HCT116 (cell line): ENCODE results near the gene MAPK10. TPM values are rescaled to one million over a fixed set of nuclear protein-coding genes. Genes with fewer than 3 reads are reported as not detected.

Source experiments
- ATAC-seq: fragments of 200-7000 bp; cut with Tn5 transposase; 2 replicates; pipeline ENCODE4 v1.9.1; 2020; ENCODE audit warnings: mild to moderate bottlenecking, moderate library complexity
- BruUV-seq: library from RNA; stranded (reverse); fragments of 400-500 nt; replicated peaks from 2 replicates; lab custom pipeline; 2021; lab: Mats Ljungman, UMichigan
- CTCF ChIA-PET: fragments of 300-600 bp; sonication (Branson Sonifier 250); formaldehyde crosslinking; loops from one replicate; lab custom pipeline; 2021; ENCODE audit warnings: antibody characterized with exemption; lab: Charles Lee
- POLR2A ChIA-PET: fragments of 300-600, 350-600 bp; sonication (Branson Sonifier 250); formaldehyde crosslinking; loops from one replicate; lab custom pipeline; 2021; ENCODE audit warnings: antibody characterized with exemption; lab: Charles Lee
- RAD21 ChIA-PET, 2 experiments: fragments of 300-600 bp; sonication (Branson Sonifier 250); formaldehyde crosslinking; loops; one replicate each; lab custom pipeline; 2023; ENCODE audit warnings: low total read pairs in 2 of 2; ENCODE audit not compliant: uncharacterized antibody in 2 of 2, unreplicated experiment in 2 of 2, low non-redundant PET in 1 of 2; lab: Charles Lee
- DNase-seq: peaks from one replicate; pipeline ENCODE4 v3.0.0-alpha.2; 2010; ENCODE audit warnings: low read depth, low spot score
- H2AFZ ChIP-seq: fragments of 200-600 bp; shearing (Covaris generic), sonication (generic); 2 replicates; pipeline ENCODE4 v1.6.1; 2017; ENCODE audit warnings: low read depth, mixed run types, mixed read lengths, antibody characterized with exemption, low read length; ENCODE audit not compliant: poor library complexity, severe bottlenecking
- H3K27ac ChIP-seq: 2 replicates; pipeline ENCODE4 v1.5.1; 2012; ENCODE audit warnings: low read depth, low read length
- H3K27me3 ChIP-seq: fragments of 200-600 bp; sonication (generic); 2 replicates; pipeline ENCODE4 v1.6.1; 2016; ENCODE audit warnings: mixed run types, low read length, mixed read lengths; ENCODE audit not compliant: insufficient read depth
- H3K36me3 ChIP-seq, 2 experiments: fragments of 200-500 bp in 1 of 2; fragments of 200-600 bp in 1 of 2; sonication (Bioruptor generic) in 1 of 2; sonication (generic) in 1 of 2; 2 replicates each; pipeline versions ENCODE4 v1.5.1 to v1.6.1; 2014 to 2016; ENCODE audit warnings: low read length in 2 of 2, inconsistent platforms in 1 of 2, mixed read lengths in 1 of 2, mixed run types in 1 of 2; ENCODE audit not compliant: insufficient read depth in 2 of 2, control insufficient read depth in 1 of 2
- H3K4me1 ChIP-seq, 2 experiments: fragments of 200-600 bp in 1 of 2; sonication (generic) in 1 of 2; 2 replicates each; pipeline versions ENCODE4 v1.5.1 to v1.6.1; 2012 to 2017; ENCODE audit warnings: low read length in 2 of 2, inconsistent platforms in 1 of 2, mild to moderate bottlenecking in 1 of 2, mixed read lengths in 1 of 2, mixed run types in 1 of 2, moderate library complexity in 1 of 2; ENCODE audit not compliant: insufficient read depth in 2 of 2, control insufficient read depth in 1 of 2
- H3K4me2 ChIP-seq: fragments of 200-600 bp; sonication (generic); 2 replicates; pipeline ENCODE4 v1.6.1; 2017; ENCODE audit warnings: mixed run types, low read length, mixed read lengths
- H3K4me3 ChIP-seq, 2 experiments: fragments of 200-600 bp in 1 of 2; sonication (generic) in 1 of 2; replicated peaks in 1 of 2; 2 replicates each; pipeline ENCODE4 v1.5.1; 2011 to 2016; ENCODE audit warnings: low read length in 2 of 2, control low read depth in 1 of 2, low read depth in 1 of 2, mild to moderate bottlenecking in 1 of 2, mixed read lengths in 1 of 2, mixed run types in 1 of 2
- H3K79me2 ChIP-seq: fragments of 200-600 bp; sonication (generic); 2 replicates; pipeline ENCODE4 v1.6.1; 2017; ENCODE audit warnings: mild to moderate bottlenecking, mixed run types, low read length, moderate library complexity, mixed read lengths; ENCODE audit not compliant: insufficient read depth
- H3K9ac ChIP-seq: fragments of 200-600 bp; sonication (generic); 2 replicates; pipeline ENCODE4 v1.6.1; 2016; ENCODE audit warnings: low read length, mixed read lengths
- H3K9me2 ChIP-seq: fragments of 200-600 bp; sonication (generic), shearing (Covaris generic); 2 replicates; pipeline ENCODE4 v1.6.1; 2017; ENCODE audit warnings: mixed run types, mild to moderate bottlenecking, moderate library complexity; ENCODE audit not compliant: insufficient read depth
- H3K9me3 ChIP-seq, 2 experiments: fragments of 200-500 bp in 1 of 2; fragments of 200-600 bp in 1 of 2; sonication (Bioruptor generic) in 1 of 2; sonication (generic) in 1 of 2; 2 replicates each; pipeline ENCODE4 v1.6.1; 2014 to 2017; ENCODE audit warnings: low read length in 2 of 2, mixed read lengths in 2 of 2, inconsistent platforms in 1 of 2, low read depth in 1 of 2, mild to moderate bottlenecking in 1 of 2, mixed run types in 1 of 2, moderate library complexity in 1 of 2; ENCODE audit not compliant: control insufficient read depth in 1 of 2, insufficient read depth in 1 of 2
- H4K20me1 ChIP-seq: fragments of 200-600 bp; sonication (generic), shearing (Covaris generic); 2 replicates; pipeline ENCODE4 v1.6.1; 2017; ENCODE audit warnings: mixed run types, mild to moderate bottlenecking, moderate library complexity; ENCODE audit not compliant: insufficient read depth
- ATF3 ChIP-seq: IDR thresholded peaks from 2 replicates; pipeline ENCODE4 v1.6.1; 2012
- EZH2 ChIP-seq: fragments of 200-600 bp; sonication (generic); IDR thresholded peaks from 2 replicates; pipeline ENCODE4 v1.6.1; 2017; ENCODE audit warnings: antibody characterized with exemption, mixed run types
- EZH2phosphoT487 ChIP-seq: fragments of 200-600 bp; IDR thresholded peaks from 2 replicates; pipeline ENCODE4 v1.6.1; 2018; ENCODE audit warnings: antibody characterized with exemption, borderline replicate concordance
- FOSL1 ChIP-seq: IDR thresholded peaks from 2 replicates; pipeline ENCODE4 v1.6.1; 2012; ENCODE audit warnings: low read depth
- REST ChIP-seq: IDR thresholded peaks from 2 replicates; pipeline ENCODE4 v1.6.1; 2012; ENCODE audit warnings: low read depth
- SP1 ChIP-seq: IDR thresholded peaks from 2 replicates; pipeline ENCODE4 v1.6.1; 2012; ENCODE audit warnings: low read depth
- SRF ChIP-seq: IDR thresholded peaks from 2 replicates; pipeline ENCODE4 v1.6.1; 2012; ENCODE audit warnings: low read depth
- YY1 ChIP-seq: IDR thresholded peaks from 2 replicates; pipeline ENCODE4 v1.6.1; 2011; ENCODE audit warnings: low read length, low read depth, moderate library complexity, mild to moderate bottlenecking; ENCODE audit not compliant: insufficient replicate concordance; ENCODE audit errors: extremely low read depth
- ZFX ChIP-seq: fragments of 450-650 bp; IDR thresholded peaks from 2 replicates; pipeline ENCODE4 v1.6.1; 2017
- intact Hi-C: fragments of 100-400 bp; cut with micrococcal nuclease; formaldehyde crosslinking; loops from 2 replicates; pipeline ENCODE4 v1.10.0; 2022
- total RNA-seq: library from RNA; stranded (reverse); gene quantifications from one replicate; pipeline ENCODE4 v1.2.1, GENCODE V29; 2021; ENCODE audit not compliant: unreplicated experiment
- TF ChIP-seq, protein P1 (sequence below), 3 experiments: fragments of 200-600 bp in 1 of 3; sonication (generic) in 1 of 3; IDR thresholded peaks in 2 of 3; conservative IDR thresholded peaks in 1 of 3; 2 replicates each; pipeline ENCODE4 v1.5.1; 2012 to 2017; ENCODE audit warnings: low read depth in 2 of 3, low read length in 2 of 3, antibody characterized with exemption in 1 of 3, borderline replicate concordance in 1 of 3, control low read depth in 1 of 3, mild to moderate bottlenecking in 1 of 3, mixed read lengths in 1 of 3, mixed run types in 1 of 3, moderate library complexity in 1 of 3; ENCODE audit not compliant: insufficient read depth in 1 of 3
- TF ChIP-seq, protein P2 (sequence below): IDR thresholded peaks from 2 replicates; pipeline ENCODE4 v1.6.1; 2011; ENCODE audit warnings: mild to moderate bottlenecking, low read length, moderate library complexity; ENCODE audit not compliant: insufficient replicate concordance; ENCODE audit errors: extremely low read depth

The MAPK10 gene
- total RNA-seq, 1 experiment from 2014 or later, result 0.52 TPM

DNA sequence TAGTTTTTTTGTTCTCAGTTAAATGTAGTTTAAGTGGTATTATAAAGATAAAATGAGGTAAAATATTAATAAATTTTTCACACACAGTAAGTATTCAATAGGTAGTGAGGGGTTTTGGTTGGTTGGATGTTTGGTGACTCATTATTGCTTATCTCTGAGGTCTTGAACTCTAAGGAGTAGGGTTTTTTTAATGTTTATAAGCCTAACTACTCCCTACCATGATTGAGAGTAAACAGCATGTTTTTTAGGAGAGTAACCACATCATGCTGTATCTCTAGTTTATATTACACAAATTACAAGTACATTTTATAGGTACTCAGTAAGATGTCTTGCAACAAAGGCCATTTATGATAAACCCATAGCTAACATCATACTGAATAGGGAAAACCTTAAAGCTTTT, 181.6 kb downstream of the MAPK10 start (continued):
- TF ChIP-seq, protein P1, sequence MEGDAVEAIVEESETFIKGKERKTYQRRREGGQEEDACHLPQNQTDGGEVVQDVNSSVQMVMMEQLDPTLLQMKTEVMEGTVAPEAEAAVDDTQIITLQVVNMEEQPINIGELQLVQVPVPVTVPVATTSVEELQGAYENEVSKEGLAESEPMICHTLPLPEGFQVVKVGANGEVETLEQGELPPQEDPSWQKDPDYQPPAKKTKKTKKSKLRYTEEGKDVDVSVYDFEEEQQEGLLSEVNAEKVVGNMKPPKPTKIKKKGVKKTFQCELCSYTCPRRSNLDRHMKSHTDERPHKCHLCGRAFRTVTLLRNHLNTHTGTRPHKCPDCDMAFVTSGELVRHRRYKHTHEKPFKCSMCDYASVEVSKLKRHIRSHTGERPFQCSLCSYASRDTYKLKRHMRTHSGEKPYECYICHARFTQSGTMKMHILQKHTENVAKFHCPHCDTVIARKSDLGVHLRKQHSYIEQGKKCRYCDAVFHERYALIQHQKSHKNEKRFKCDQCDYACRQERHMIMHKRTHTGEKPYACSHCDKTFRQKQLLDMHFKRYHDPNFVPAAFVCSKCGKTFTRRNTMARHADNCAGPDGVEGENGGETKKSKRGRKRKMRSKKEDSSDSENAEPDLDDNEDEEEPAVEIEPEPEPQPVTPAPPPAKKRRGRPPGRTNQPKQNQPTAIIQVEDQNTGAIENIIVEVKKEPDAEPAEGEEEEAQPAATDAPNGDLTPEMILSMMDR (IDR thresholded peaks at IDR 0.05 in 2 of 3, conservative IDR thresholded peaks at IDR 0.05 in 1 of 3; ENCODE audit: borderline replicate concordance in 1 of 3, insufficient read depth in 1 of 3, low read depth in 2 of 3, low read length in 2 of 3), result no peak
- TF ChIP-seq EZH2phosphoT487, result no peak
- no peak for TF ChIP-seq SP1

GRCh38 chr4:86174506-86174905, 185.3 kb downstream of the MAPK10 start:
- no peak for DNase-seq

More at GRCh38 chr4:86174506-86174905, 185.3 kb downstream of the MAPK10 start:
- Histone ChIP-seq H3K4me1 (no peaks in the 10 kb centered on the region), H3K79me2 (no peaks in the 10 kb centered on the region), H4K20me1 (no peaks in the 10 kb centered on the region), H3K9me2 (no peaks in the 10 kb centered on the region), H3K4me2 (no peak overlapping the region), H3K9me3 (no peaks in the 10 kb centered on the region), H3K36me3 (no peaks in the 10 kb centered on the region), H3K9ac (no peak overlapping the region), H2AFZ (no peak overlapping the region), H3K4me3 (no peak overlapping the region), H3K27ac (no peak overlapping the region), H3K27me3 (no peaks in the 10 kb centered on the region)
- no TSS peak for BruUV-seq
- ATAC-seq, result no peak
- ChIA-PET POLR2A (no interaction called here), CTCF (interaction anchor here (0.6 kb wide), 1 partner anchor 201 kb away, joined by 5 read pairs; no protein-coding TSS in a partner anchor), RAD21 (no interaction called here)
- TF ChIP-seq ATF3, result no peak
- TF ChIP-seq SRF, result no peak
- no peak for TF ChIP-seq REST
- TF ChIP-seq, protein P1 (IDR thresholded peaks at IDR 0.05 in 2 of 3, conservative IDR thresholded peaks at IDR 0.05 in 1 of 3; ENCODE audit: borderline replicate concordance in 1 of 3, insufficient read depth in 1 of 3, low read depth in 2 of 3, low read length in 2 of 3), result no peak
- TF ChIP-seq ZFX, result no peak
- no peak for TF ChIP-seq YY1
- TF ChIP-seq, protein P2, sequence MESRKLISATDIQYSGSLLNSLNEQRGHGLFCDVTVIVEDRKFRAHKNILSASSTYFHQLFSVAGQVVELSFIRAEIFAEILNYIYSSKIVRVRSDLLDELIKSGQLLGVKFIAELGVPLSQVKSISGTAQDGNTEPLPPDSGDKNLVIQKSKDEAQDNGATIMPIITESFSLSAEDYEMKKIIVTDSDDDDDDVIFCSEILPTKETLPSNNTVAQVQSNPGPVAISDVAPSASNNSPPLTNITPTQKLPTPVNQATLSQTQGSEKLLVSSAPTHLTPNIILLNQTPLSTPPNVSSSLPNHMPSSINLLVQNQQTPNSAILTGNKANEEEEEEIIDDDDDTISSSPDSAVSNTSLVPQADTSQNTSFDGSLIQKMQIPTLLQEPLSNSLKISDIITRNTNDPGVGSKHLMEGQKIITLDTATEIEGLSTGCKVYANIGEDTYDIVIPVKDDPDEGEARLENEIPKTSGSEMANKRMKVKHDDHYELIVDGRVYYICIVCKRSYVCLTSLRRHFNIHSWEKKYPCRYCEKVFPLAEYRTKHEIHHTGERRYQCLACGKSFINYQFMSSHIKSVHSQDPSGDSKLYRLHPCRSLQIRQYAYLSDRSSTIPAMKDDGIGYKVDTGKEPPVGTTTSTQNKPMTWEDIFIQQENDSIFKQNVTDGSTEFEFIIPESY, result no peak
- 0 out of 2 replicates have a peak, but pooled peaks have one; percentile 10 for TF ChIP-seq FOSL1
- no peak for TF ChIP-seq EZH2
- intact Hi-C loops, result no loop called here
